Small intestine (tissue), 7 donors: ENCODE results near the gene PITPNM1. TPM values are rescaled to one million over a fixed set of nuclear protein-coding genes. Genes with fewer than 3 reads are reported as not detected.

Experiments
- DNase-seq, 2 donors: peaks; one replicate each; pipeline versions ENCODE4 v3.0.0 to v3.0.0-alpha.2; 2013
- FAIRE-seq: peaks from 2 replicates; lab custom pipeline; 2012; peaks lifted over from hg19 to GRCh38; lab: Jason Lieb, UNC
- H3K27ac ChIP-seq, 3 donors: one replicate each; pipeline ENCODE4 v1.5.1; 2013; ENCODE audit warnings: low read length in 2 of 3, mild to moderate bottlenecking in 2 of 3, control low read depth in 1 of 3, inconsistent platforms in 1 of 3, low read depth in 1 of 3, moderate library complexity in 1 of 3
- H3K27me3 ChIP-seq, 3 donors: one replicate each; pipeline ENCODE4 v1.6.1; 2013; ENCODE audit warnings: low read length in 3 of 3, inconsistent platforms in 1 of 3; ENCODE audit not compliant: control insufficient read depth in 3 of 3, insufficient read depth in 3 of 3
- H3K36me3 ChIP-seq, 3 donors: one replicate each; pipeline ENCODE4 v1.6.1; 2013; ENCODE audit warnings: low read length in 3 of 3, inconsistent platforms in 1 of 3, low read depth in 1 of 3, mild to moderate bottlenecking in 1 of 3, moderate library complexity in 1 of 3; ENCODE audit not compliant: control insufficient read depth in 3 of 3, insufficient read depth in 2 of 3
- H3K4me1 ChIP-seq, 3 donors: one replicate each; pipeline ENCODE4 v1.6.1; 2013; ENCODE audit warnings: low read length in 2 of 3, inconsistent platforms in 1 of 3, low read depth in 1 of 3, mild to moderate bottlenecking in 1 of 3, moderate library complexity in 1 of 3; ENCODE audit not compliant: control insufficient read depth in 3 of 3, insufficient read depth in 2 of 3
- H3K4me3 ChIP-seq, 3 donors: one replicate each; pipeline ENCODE4 v1.5.1; 2013; ENCODE audit warnings: low read length in 3 of 3, control low read depth in 1 of 3, inconsistent platforms in 1 of 3, low read depth in 1 of 3, mild to moderate bottlenecking in 1 of 3, moderate library complexity in 1 of 3
- H3K9me3 ChIP-seq, 2 donors: one replicate each; pipeline ENCODE4 v1.6.1; 2013; ENCODE audit warnings: low read depth in 1 of 2, low read length in 1 of 2; ENCODE audit not compliant: control insufficient read depth in 2 of 2, insufficient read depth in 1 of 2
- WGBS, 3 donors: extraction: QIAGEN DNeasy Blood & Tissue Kit; methylation state at CpG; one replicate each; pipeline ENCODE4 v1.1.7; 2013; 5-methylcytosine and 5-hydroxymethylcytosine counted together
- polyA plus RNA-seq, 4 donors: library from polyadenylated mRNA; stranded (reverse) in 3 of 4; unstranded in 1 of 4; fragments of 200-250 nt in 3 of 4; fragments of 120-200 nt in 1 of 4; gene quantifications; one replicate each; pipeline versions ENCODE4 v1.2.1 to v1.2.3, GENCODE V29; 2013
- donor health status: healthy with polysubstance abuse.
- donor health status: control.
- donor health status: control.
- donor health status: Bipolar disorder and iron deficiency.
- donor health status: healthy.

PITPNM1 gene
- polyA plus RNA-seq, 4 donors, result 31.2 to 42.1 (median 35.9) TPM

DNA sequence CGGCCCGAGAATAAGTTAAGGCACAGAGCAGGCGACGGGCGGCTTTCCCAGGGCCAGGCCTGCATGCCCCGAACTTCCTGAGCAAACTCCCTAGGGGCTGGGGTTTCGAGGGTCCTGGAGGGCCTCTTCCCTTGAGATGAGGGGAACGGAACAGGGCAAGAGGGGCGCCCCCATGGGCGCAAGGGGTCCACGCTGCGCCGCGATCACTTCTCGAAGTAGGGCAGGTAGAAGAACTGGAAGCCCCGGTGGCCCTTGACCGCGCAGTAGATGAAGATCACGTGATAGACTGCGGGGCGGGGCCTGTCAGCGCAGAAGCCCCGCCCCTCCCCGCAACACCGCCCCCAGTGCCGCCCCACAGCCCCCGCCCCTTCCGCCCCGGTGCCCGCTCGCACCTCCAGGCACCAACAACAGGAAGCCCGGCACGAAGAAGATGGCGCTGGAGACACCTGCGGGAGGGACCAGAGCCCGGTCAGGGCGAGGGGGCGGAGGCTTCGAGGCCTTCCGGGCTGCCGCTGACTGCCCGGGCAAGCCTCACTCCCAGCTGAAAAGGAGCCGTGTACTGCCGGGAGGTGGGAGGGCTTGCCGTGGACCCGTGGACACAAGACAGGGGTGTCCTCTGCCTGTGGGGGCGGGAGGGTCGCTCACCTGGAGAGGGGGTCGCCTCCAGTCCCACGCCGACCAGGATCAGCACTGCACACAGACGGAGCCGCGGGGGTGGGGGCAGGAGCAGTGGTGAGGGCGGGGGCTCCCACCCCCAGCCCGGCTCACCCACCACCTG, 40.6 kb downstream of the PITPNM1 start:
- FAIRE-seq (no peak), DNase-seq (peak; percentile 92)
- 6 to 11% (median 10%) methylated on average over 37 to 56 of the region's 56 CpGs for WGBS, 3 donors
- Histone ChIP-seq H3K27me3 (no peaks in the 10 kb centered on the region), H3K4me1 (peaks cover 2 to 36% (median 7%) of the 10 kb centered on the region in 3 donors), H3K36me3 (peaks cover 0 to 33% (median 0%) of the 10 kb centered on the region in 3 donors), H3K27ac (peak overlapping the region; percentile 88 to 95 (median 93)), H3K9me3 (no peaks in the 10 kb centered on the region), H3K4me3 (peak overlapping the region; percentile 55 to 95 (median 84))

DNA sequence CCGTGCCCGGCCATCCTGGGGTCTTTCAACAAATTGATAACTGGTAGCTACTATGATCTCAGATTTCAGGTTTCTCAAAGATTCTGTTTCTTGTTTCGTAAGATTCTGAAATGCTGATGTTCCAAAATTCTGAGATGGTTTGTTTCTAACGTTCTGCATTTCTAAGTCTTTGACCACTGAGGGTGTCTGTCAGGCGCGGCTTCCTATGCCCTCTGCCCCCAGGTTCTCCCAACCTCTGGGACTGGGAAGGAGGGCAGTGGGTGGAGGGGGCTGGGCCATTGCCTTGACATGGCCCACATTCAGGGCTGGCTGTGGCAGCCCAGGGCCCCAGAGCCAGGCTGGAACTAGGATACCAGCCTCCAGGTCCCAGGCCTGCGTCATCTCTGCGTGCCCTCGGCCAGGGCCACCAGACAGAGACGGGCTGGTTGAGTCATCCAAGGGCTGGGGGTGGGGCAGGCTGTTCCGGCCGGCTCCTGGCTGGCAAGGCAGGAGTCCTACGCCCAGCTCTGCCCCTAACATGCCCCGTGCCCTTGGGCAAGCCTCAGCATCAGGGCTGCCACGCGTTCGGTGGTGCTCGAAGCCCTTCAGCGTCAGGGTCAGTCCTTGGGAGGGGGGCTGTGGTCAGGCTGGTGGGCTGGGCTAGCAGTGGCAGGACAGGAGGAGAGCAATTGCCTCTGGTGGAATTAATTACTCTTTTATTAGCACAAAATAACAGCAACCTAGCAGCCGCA, 41.3 kb downstream of the PITPNM1 start:
- peak in 1 of 2 donors; percentile 91 for DNase-seq
- WGBS, 3 donors, result 46 to 73% (median 61%) methylated on average over 19 to 20 of the region's 20 CpGs
- Histone ChIP-seq H3K27me3 (no peaks in the 10 kb centered on the region), H3K4me1 (peaks cover 2 to 34% (median 7%) of the 10 kb centered on the region in 3 donors), H3K27ac (peak overlapping the region; percentile 73 to 95 (median 93)), H3K4me3 (peak overlapping the region in 2 of 3 donors; percentile 84 to 95), H3K36me3 (peaks cover 0 to 34% (median 0%) of the 10 kb centered on the region in 3 donors), H3K9me3 (no peaks in the 10 kb centered on the region)
- FAIRE-seq, result no peak

DNA sequence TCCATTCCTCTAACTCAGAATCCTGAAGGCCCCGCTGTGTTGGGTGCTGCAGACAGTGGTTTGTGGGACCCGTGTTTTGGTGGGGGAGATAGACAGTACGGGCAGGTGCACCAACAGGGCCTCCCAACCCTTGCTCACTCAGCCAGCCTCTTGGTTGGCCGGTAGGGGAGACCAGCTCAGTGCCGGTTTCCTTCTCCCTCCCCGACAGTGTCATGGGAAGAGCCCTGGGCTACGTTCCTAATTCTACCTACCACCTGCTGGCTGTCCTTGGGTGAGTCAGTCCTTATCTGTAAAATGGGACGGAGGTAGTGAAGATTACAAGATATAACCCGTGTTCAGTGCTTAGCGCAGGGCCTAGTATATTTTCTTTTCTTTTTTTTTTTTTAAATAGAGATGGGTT, 42.0 kb downstream of the PITPNM1 start:
- Histone ChIP-seq H3K9me3 (no peaks in the 10 kb centered on the region), H3K36me3 (peaks cover 0 to 35% (median 0%) of the 10 kb centered on the region in 3 donors), H3K27ac (no peak overlapping the region), H3K27me3 (no peaks in the 10 kb centered on the region), H3K4me1 (peaks cover 2 to 32% (median 7%) of the 10 kb centered on the region in 3 donors), H3K4me3 (no peak overlapping the region)
- no peak for DNase-seq
- 64 to 83% (median 77%) methylated on average over 10 of the region's 10 CpGs for whole genome bisulfite sequencing, 3 donors
- no peak for FAIRE-seq

DNA sequence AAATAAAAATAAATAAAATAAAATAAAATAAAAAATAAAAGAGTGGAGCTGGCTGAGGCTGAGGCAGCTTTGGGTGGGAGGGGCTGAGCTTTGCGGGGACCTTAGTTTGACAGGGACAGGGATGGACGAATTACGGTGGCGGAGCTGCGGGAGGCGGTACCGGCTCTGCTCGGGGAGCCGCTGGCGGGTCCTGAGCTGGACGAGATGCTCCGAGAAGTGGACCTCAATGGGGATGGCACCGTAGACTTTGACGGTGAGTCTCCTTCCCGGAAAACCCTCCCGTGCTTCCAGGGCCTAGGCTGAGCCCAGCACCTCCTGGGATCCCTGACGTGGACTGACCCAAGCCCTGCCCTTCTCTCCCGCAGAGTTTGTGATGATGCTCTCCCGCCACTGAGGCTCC, 46.9 kb downstream of the PITPNM1 start:
- no peak for FAIRE-seq
- Histone ChIP-seq H3K27me3 (peaks cover 0 to 3% (median 0%) of the 10 kb centered on the region in 3 donors), H3K36me3 (peaks cover 0 to 7% (median 0%) of the 10 kb centered on the region in 3 donors), H3K4me1 (no peaks in the 10 kb centered on the region), H3K9me3 (no peaks in the 10 kb centered on the region), H3K27ac (no peak overlapping the region), H3K4me3 (no peak overlapping the region)
- WGBS, 3 donors, result 88 to 94% (median 91%) methylated on average over 18 to 19 of the region's 19 CpGs
- DNase-seq, result no peak

DNA sequence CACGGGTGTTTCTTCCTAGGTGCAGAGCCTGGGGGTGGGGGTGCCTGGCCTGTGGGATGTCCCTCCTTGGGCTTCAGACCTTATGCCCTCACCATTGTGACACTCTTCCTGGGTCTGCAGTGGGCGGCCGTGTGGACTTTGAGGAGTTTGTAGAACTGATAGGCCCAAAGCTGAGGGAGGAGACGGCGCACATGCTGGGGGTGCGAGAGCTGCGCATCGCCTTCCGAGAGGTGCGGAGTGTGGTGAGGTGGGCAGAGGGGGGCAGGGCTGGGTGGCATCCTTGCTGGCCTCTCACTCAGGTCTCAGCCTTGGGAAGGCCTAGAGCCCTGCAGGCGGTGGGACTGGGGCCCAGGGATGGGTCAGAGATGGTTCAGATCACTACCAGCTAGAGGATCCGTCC, 47.7 kb downstream of the PITPNM1 start:
- 91 to 95% (median 94%) methylated on average over 12 of the region's 12 CpGs for WGBS, 3 donors
- Histone ChIP-seq H3K27ac (no peak overlapping the region), H3K27me3 (peaks cover 0 to 3% (median 0%) of the 10 kb centered on the region in 3 donors), H3K4me3 (no peak overlapping the region), H3K9me3 (no peaks in the 10 kb centered on the region), H3K4me1 (no peaks in the 10 kb centered on the region), H3K36me3 (peaks cover 0 to 2% (median 0%) of the 10 kb centered on the region in 3 donors)
- DNase-seq (no peak), FAIRE-seq (no peak)

DNA sequence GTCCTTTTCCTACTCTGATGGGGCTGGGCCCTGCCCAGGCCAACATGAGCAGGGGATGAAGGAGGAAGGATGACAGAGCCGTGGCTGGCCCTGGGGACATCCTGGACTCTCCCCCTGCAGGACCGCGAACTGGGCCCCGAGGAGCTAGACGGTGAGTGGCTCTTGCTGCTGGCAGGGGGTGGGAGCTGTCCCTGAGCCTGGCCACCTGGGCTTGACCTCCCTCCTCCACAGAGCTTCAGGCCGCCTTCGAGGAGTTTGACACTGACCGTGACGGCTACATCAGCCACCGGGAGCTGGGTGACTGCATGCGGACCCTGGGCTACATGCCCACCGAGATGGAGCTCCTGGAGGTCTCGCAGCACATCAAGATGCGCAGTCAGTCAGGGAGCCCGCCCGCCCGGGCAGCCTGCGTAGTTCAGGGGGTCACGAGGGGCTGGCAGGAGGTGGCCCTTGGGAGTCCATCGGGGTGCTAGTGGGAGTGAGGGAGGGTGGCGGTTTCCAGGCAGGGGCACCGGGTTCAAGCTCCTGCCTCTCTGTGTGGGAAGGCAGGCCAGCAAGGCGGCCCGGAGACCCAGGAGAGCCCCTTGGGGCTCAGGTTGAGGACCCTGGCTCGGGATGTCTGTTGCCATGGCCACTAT, 49.0 kb downstream of the PITPNM1 start:
- DNase-seq, result no peak
- FAIRE-seq, result no peak
- H3K4me3 ChIP-seq, result no peak overlapping the region

DNA sequence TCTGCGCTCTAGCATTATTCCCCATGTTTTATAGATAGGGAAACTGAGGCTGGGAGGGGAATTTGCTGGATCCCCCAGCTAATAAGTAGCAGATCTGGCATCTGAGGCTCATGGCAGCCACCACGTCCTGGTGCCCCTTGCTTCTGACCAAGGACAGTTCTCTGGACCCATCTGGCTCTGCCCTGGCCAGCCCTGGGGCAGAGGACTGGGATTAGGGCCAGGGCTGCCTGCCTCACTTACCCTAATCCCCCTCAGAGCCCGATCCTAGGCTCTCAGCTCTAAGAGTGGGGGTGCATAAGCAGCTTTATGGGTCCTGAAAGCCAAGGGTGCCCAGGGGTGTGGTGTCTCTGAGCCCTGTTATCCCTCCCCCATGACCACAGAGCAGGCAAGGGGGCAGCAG, 50.1 kb downstream of the PITPNM1 start, which contains the start of gene CABP4:
TSS of gene CABP4 (plus strand) at position 301 of the 400 bp plus-strand sequence. CDS start at position 371, 70 bp downstream.
- Histone ChIP-seq H3K4me3 (no peak within 1 kb of the TSS), H3K27me3 (peaks cover 0 to 3% (median 0%) of the 10 kb centered on the region in 3 donors), H3K27ac (no peak within 1 kb of the TSS), H3K36me3 (peaks cover 0 to 2% (median 0%) of the 10 kb centered on the region in 3 donors), H3K9me3 (no peaks in the 10 kb centered on the region), H3K4me1 (no peaks in the 10 kb centered on the region)
- FAIRE-seq, result no peak
- no peak for DNase-seq
- 89 to 95% (median 89%) methylated on average over 3 of the region's 3 CpGs for WGBS, 3 donors

More for the DNA sequence above, 49.0 kb downstream of the PITPNM1 start:
- H3K27me3 ChIP-seq, result peaks cover 0 to 3% (median 0%) of the 10 kb centered on the region in 3 donors
- WGBS, 3 donors, result 87 to 89% (median 89%) methylated on average over 21 to 25 of the region's 25 CpGs
- no peak overlapping the region for H3K27ac ChIP-seq
- H3K36me3 ChIP-seq, result peaks cover 0 to 2% (median 0%) of the 10 kb centered on the region in 3 donors
- H3K4me1 ChIP-seq, result no peaks in the 10 kb centered on the region
- no peaks in the 10 kb centered on the region for H3K9me3 ChIP-seq
